GM23338 (cell line): ENCODE results near the gene CEP250. TPM values are rescaled to one million over a fixed set of nuclear protein-coding genes. Genes with fewer than 3 reads are reported as not detected.

Experiments
- ATAC-seq: fragments of 200-7000 bp; cut with Tn5 transposase; 3 replicates; pipeline ENCODE4 v1.9.1; 2020
- DNase-seq: peaks from one replicate; pipeline ENCODE4 v3.0.0-alpha.2; 2015; ENCODE audit warnings: low spot score
- H2AFZ ChIP-seq: fragments of 200-600 bp; sonication (generic); 2 replicates; pipeline ENCODE4 v1.8.0; 2016; ENCODE audit warnings: antibody characterized with exemption, mild to moderate bottlenecking, moderate library complexity
- H3F3A ChIP-seq: fragments of 200-600 bp; sonication (generic); replicated peaks from 2 replicates; pipeline ENCODE4 v1.8.0; 2017; ENCODE audit warnings: antibody characterized with exemption, mixed run types, low read depth
- H3K27ac ChIP-seq: fragments of 200-600 bp; sonication (generic); 2 replicates; pipeline ENCODE4 v1.6.1; 2016; ENCODE audit warnings: low read depth
- H3K27me3 ChIP-seq: fragments of 200-600 bp; sonication (generic); 2 replicates; pipeline ENCODE4 v1.8.0; 2016; ENCODE audit warnings: mild to moderate bottlenecking, mixed run types, moderate library complexity; ENCODE audit not compliant: insufficient read depth
- H3K36me3 ChIP-seq: fragments of 200-600 bp; sonication (generic); 2 replicates; pipeline ENCODE4 v1.8.0; 2016; ENCODE audit warnings: mild to moderate bottlenecking; ENCODE audit not compliant: insufficient read depth
- H3K4me1 ChIP-seq: fragments of 200-600 bp; sonication (generic); 2 replicates; pipeline ENCODE4 v1.8.0; 2016; ENCODE audit warnings: mild to moderate bottlenecking, moderate library complexity; ENCODE audit not compliant: insufficient read depth
- H3K4me2 ChIP-seq: fragments of 200-600 bp; sonication (generic); 2 replicates; pipeline ENCODE4 v1.7.1; 2017; ENCODE audit warnings: mixed run types
- H3K4me3 ChIP-seq: fragments of 200-600 bp; sonication (generic); 2 replicates; pipeline ENCODE4 v1.6.1; 2016; ENCODE audit warnings: mixed run types
- H3K79me2 ChIP-seq: fragments of 200-600 bp; sonication (generic); replicated peaks from 2 replicates; pipeline ENCODE4 v1.8.0; 2017; ENCODE audit warnings: mild to moderate bottlenecking; ENCODE audit not compliant: insufficient read depth
- H3K9me2 ChIP-seq: fragments of 200-600 bp; sonication (generic); 2 replicates; pipeline ENCODE4 v1.8.0; 2017; ENCODE audit not compliant: insufficient read depth
- H4K20me1 ChIP-seq: fragments of 200-600 bp; sonication (generic); replicated peaks from 2 replicates; pipeline ENCODE4 v1.8.0; 2017; ENCODE audit warnings: mild to moderate bottlenecking; ENCODE audit not compliant: insufficient read depth
- H3K27ac Mint-ChIP-seq: 2 replicates; pipeline ENCODE4 v1.8.0; 2020; ENCODE audit warnings: inconsistent platforms, mild to moderate bottlenecking, moderate library complexity, mixed read lengths
- H3K27me3 Mint-ChIP-seq: 3 replicates; pipeline ENCODE4 v1.8.0; 2022; ENCODE audit warnings: low read depth, mild to moderate bottlenecking, moderate library complexity, mixed read lengths, inconsistent platforms; ENCODE audit not compliant: insufficient read depth, poor library complexity
- H3K36me3 Mint-ChIP-seq: 3 replicates; pipeline ENCODE4 v1.8.0; 2021; ENCODE audit warnings: low read depth, mild to moderate bottlenecking, inconsistent platforms, moderate library complexity, mixed read lengths
- H3K4me1 Mint-ChIP-seq: 3 replicates; pipeline ENCODE4 v1.8.0; 2020; ENCODE audit warnings: mild to moderate bottlenecking, inconsistent platforms, mixed read lengths
- H3K4me3 Mint-ChIP-seq: 3 replicates; pipeline ENCODE4 v1.8.0; 2021; ENCODE audit warnings: moderate library complexity, mild to moderate bottlenecking, inconsistent platforms, mixed read lengths
- H3K9me3 Mint-ChIP-seq: 3 replicates; pipeline ENCODE4 v1.8.0; 2020; ENCODE audit warnings: moderate library complexity, mild to moderate bottlenecking, inconsistent platforms, mixed read lengths
- EZH2 ChIP-seq: fragments of 200-600 bp; sonication (generic); IDR thresholded peaks from one replicate; pipeline ENCODE4 v1.8.0; 2017; ENCODE audit warnings: antibody characterized with exemption, mild to moderate bottlenecking, low read depth; ENCODE audit not compliant: unreplicated experiment
- POLR2AphosphoS5 ChIP-seq: IDR thresholded peaks from 2 replicates; pipeline ENCODE4 v1.6.1; 2016; ENCODE audit warnings: antibody characterized with exemption, low read depth
- STAT1 ChIP-seq: IDR thresholded peaks from one replicate; pipeline ENCODE4 v1.6.1; 2016; ENCODE audit warnings: antibody characterized with exemption; ENCODE audit not compliant: unreplicated experiment
- microRNA counts: library from miRNA; unstranded; fragments of <30 nt; microRNA quantifications from one replicate; lab custom pipeline; 2017
- microRNA-seq: library from miRNA; unstranded; fragments of <30 nt; microRNA quantifications from one replicate; pipeline ENCODE4, GENCODE V29; 2017
- polyA plus RNA-seq: library from polyadenylated mRNA; unstranded; fragments of >200 nt; fragmentation: Nextera tagmentation; extraction: Ambion mirVana; gene quantifications from 2 replicates; pipeline ENCODE4 v1.2.1, GENCODE V29; 2016
- small RNA-seq: library from RNA; depleted of rRNA; stranded (forward); fragments of <200 nt; gene quantifications from one replicate; pipeline ENCODE3, GENCODE V24; 2014; ENCODE audit warnings: low replicate concordance
- total RNA-seq: library from RNA; depleted of rRNA; stranded (reverse); fragments of >200 nt; shearing (Covaris generic); gene quantifications from 2 replicates; pipeline ENCODE4 v1.2.3, GENCODE V29; 2014; rRNA removed
- TF ChIP-seq, protein P1 (sequence below), 2 experiments: fragments of 200-600 bp in 1 of 2; sonication (generic) in 1 of 2; conservative IDR thresholded peaks; 2 replicates each; pipeline versions ENCODE4 v1.5.1 to v1.6.1; 2016 to 2017; ENCODE audit warnings: antibody characterized with exemption in 2 of 2, low read depth in 2 of 2, mild to moderate bottlenecking in 2 of 2, moderate library complexity in 1 of 2
- TF ChIP-seq, protein P2 (sequence below): fragments of 250-450 bp; sonication (Bioruptor Pico); IDR thresholded peaks from 2 replicates; pipeline ENCODE4 v1.5.0; 2020; ENCODE audit warnings: mild to moderate bottlenecking, moderate library complexity
- TF ChIP-seq, protein P3 (sequence below): IDR thresholded peaks from 2 replicates; pipeline ENCODE4 v1.6.1; 2016; ENCODE audit warnings: antibody characterized with exemption

Gene CEP250
- total and polyA plus RNA-seq, 2 experiments from 2014 or later, result 28.0 to 29.1 TPM

DNA sequence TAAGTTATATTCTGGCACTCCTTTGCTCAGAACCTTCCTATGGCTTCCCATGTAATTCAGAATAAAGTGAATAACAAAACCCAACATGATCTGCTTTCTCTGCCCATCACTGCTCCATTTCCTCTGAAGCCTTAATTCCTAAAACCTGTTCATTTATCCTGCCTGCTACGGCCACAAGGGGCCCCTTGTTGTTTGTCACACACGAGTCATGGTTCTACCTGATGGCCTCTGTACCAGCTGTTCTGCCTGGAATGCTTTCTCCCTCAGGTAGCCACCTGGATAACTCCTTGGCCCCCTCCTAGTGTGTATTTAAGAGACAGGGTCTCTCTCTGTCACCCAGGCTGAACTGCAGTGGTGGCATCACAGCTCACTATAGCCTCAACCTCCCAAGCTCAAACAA is 113.2 kb downstream of the CEP250 start:
- Histone ChIP-seq H3F3A (no peaks in the 10 kb centered on the region), H3K36me3 (no peaks in the 10 kb centered on the region), H3K4me3 (no peak overlapping the region), H3K4me2 (no peak overlapping the region), H3K4me1 (no peaks in the 10 kb centered on the region), H3K79me2 (no peaks in the 10 kb centered on the region), H3K27ac (no peak overlapping the region), H3K27me3 (no peaks in the 10 kb centered on the region), H4K20me1 (no peaks in the 10 kb centered on the region), H2AFZ (no peak overlapping the region), H3K9me2 (no peaks in the 10 kb centered on the region)
- Mint-ChIP-seq H3K27me3 (peaks cover 4% of the 10 kb centered on the region), H3K36me3 (peaks cover 5% of the 10 kb centered on the region; the same call in 2 of the 3 replicates), H3K27ac (no peak overlapping the region), H3K4me1 (no peaks in the 10 kb centered on the region; the same call in 2 of the 3 replicates), H3K9me3 (peaks cover 6% of the 10 kb centered on the region), H3K4me3 (no peak overlapping the region)
- TF ChIP-seq, protein P1, sequence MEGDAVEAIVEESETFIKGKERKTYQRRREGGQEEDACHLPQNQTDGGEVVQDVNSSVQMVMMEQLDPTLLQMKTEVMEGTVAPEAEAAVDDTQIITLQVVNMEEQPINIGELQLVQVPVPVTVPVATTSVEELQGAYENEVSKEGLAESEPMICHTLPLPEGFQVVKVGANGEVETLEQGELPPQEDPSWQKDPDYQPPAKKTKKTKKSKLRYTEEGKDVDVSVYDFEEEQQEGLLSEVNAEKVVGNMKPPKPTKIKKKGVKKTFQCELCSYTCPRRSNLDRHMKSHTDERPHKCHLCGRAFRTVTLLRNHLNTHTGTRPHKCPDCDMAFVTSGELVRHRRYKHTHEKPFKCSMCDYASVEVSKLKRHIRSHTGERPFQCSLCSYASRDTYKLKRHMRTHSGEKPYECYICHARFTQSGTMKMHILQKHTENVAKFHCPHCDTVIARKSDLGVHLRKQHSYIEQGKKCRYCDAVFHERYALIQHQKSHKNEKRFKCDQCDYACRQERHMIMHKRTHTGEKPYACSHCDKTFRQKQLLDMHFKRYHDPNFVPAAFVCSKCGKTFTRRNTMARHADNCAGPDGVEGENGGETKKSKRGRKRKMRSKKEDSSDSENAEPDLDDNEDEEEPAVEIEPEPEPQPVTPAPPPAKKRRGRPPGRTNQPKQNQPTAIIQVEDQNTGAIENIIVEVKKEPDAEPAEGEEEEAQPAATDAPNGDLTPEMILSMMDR (conservative IDR thresholded peaks at IDR 0.05; ENCODE audit: low read depth in 2 of 2), result peak; percentile 54 to 68
- TF ChIP-seq STAT1 (no peak), POLR2AphosphoS5 (no peak), EZH2 (no peak)
- TF ChIP-seq, protein P2, sequence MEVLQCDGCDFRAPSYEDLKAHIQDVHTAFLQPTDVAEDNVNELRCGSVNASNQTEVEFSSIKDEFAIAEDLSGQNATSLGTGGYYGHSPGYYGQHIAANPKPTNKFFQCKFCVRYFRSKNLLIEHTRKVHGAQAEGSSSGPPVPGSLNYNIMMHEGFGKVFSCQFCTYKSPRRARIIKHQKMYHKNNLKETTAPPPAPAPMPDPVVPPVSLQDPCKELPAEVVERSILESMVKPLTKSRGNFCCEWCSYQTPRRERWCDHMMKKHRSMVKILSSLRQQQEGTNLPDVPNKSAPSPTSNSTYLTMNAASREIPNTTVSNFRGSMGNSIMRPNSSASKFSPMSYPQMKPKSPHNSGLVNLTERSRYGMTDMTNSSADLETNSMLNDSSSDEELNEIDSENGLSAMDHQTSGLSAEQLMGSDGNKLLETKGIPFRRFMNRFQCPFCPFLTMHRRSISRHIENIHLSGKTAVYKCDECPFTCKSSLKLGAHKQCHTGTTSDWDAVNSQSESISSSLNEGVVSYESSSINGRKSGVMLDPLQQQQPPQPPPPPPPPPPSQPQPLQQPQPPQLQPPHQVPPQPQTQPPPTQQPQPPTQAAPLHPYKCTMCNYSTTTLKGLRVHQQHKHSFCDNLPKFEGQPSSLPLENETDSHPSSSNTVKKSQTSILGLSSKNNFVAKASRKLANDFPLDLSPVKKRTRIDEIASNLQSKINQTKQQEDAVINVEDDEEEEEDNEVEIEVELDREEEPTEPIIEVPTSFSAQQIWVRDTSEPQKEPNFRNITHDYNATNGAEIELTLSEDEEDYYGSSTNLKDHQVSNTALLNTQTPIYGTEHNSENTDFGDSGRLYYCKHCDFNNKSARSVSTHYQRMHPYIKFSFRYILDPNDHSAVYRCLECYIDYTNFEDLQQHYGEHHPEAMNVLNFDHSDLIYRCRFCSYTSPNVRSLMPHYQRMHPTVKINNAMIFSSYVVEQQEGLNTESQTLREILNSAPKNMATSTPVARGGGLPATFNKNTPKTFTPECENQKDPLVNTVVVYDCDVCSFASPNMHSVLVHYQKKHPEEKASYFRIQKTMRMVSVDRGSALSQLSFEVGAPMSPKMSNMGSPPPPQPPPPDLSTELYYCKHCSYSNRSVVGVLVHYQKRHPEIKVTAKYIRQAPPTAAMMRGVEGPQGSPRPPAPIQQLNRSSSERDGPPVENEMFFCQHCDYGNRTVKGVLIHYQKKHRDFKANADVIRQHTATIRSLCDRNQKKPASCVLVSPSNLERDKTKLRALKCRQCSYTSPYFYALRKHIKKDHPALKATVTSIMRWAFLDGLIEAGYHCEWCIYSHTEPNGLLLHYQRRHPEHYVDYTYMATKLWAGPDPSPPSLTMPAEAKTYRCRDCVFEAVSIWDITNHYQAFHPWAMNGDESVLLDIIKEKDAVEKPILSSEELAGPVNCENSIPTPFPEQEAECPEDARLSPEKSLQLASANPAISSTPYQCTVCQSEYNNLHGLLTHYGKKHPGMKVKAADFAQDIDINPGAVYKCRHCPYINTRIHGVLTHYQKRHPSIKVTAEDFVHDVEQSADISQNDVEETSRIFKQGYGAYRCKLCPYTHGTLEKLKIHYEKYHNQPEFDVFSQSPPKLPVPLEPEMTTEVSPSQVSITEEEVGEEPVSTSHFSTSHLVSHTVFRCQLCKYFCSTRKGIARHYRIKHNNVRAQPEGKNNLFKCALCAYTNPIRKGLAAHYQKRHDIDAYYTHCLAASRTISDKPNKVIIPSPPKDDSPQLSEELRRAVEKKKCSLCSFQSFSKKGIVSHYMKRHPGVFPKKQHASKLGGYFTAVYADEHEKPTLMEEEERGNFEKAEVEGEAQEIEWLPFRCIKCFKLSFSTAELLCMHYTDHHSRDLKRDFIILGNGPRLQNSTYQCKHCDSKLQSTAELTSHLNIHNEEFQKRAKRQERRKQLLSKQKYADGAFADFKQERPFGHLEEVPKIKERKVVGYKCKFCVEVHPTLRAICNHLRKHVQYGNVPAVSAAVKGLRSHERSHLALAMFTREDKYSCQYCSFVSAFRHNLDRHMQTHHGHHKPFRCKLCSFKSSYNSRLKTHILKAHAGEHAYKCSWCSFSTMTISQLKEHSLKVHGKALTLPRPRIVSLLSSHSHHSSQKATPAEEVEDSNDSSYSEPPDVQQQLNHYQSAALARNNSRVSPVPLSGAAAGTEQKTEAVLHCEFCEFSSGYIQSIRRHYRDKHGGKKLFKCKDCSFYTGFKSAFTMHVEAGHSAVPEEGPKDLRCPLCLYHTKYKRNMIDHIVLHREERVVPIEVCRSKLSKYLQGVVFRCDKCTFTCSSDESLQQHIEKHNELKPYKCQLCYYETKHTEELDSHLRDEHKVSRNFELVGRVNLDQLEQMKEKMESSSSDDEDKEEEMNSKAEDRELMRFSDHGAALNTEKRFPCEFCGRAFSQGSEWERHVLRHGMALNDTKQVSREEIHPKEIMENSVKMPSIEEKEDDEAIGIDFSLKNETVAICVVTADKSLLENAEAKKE, result no peak
- TF ChIP-seq, protein P3, sequence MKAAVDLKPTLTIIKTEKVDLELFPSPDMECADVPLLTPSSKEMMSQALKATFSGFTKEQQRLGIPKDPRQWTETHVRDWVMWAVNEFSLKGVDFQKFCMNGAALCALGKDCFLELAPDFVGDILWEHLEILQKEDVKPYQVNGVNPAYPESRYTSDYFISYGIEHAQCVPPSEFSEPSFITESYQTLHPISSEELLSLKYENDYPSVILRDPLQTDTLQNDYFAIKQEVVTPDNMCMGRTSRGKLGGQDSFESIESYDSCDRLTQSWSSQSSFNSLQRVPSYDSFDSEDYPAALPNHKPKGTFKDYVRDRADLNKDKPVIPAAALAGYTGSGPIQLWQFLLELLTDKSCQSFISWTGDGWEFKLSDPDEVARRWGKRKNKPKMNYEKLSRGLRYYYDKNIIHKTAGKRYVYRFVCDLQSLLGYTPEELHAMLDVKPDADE, result no peak
- DNase-seq (peak; percentile 84), ATAC-seq (peak; percentile 99)

MicroRNAs encoded within 50 kb of the gene (microRNA counts, 767-probe panel; counts per million panel counts)
- microRNA hsa-miR-1289 (lab: Ali Mortazavi, UCI), result not detected

Small RNA genes lying within 50 kb of the gene (microRNA-seq; reads per million reads assigned to microRNA genes)
- not detected for gene MIR1289-1

Small RNA genes lying within 50 kb of the gene (small RNA-seq; reads per million reads assigned to genes)
- 0.10 reads per million for gene MIR1289-1

Other genes starting within 250 kb of the CEP250 start
- gene MMP24, start 228.9 kb upstream of the CEP250 start, total RNA-seq, result 24.5 and 27.3 TPM in 2 replicates
- gene MMP24, start 228.9 kb upstream of the CEP250 start, polyA plus RNA-seq, result 1.8 and 2.0 TPM in 2 replicates
- 10.5 and 14.6 TPM in 2 replicates for gene MMP24OS, start 177.5 kb upstream of the CEP250 start, total RNA-seq
- 25.4 and 31.6 TPM in 2 replicates for gene MMP24OS, start 177.5 kb upstream of the CEP250 start, polyA plus RNA-seq
- gene EIF6, start 170.8 kb upstream of the CEP250 start, total RNA-seq, result 149 and 152 TPM in 2 replicates
- 215 and 220 TPM in 2 replicates for gene EIF6, start 170.8 kb upstream of the CEP250 start, polyA plus RNA-seq
- gene FAM83C, start 163.2 kb upstream of the CEP250 start, total RNA-seq, result 0.10 TPM in 1 of 2 replicates, not detected in the other
- not detected in 2 replicates for gene FAM83C, start 163.2 kb upstream of the CEP250 start, polyA plus RNA-seq
- gene UQCC1, start 43.6 kb upstream of the CEP250 start, total RNA-seq, result 46.9 and 67.8 TPM in 2 replicates
- 25.0 and 25.1 TPM in 2 replicates for gene UQCC1, start 43.6 kb upstream of the CEP250 start, polyA plus RNA-seq
- gene GDF5, start 17.4 kb upstream of the CEP250 start, total RNA-seq, result 0.50 TPM in 1 of 2 replicates, not detected in the other
- not detected in 2 replicates for gene GDF5, start 17.4 kb upstream of the CEP250 start, polyA plus RNA-seq
- not detected in 2 replicates for gene C20orf173, start 74.1 kb downstream of the CEP250 start, total RNA-seq
- gene C20orf173, start 74.1 kb downstream of the CEP250 start, polyA plus RNA-seq, result not detected in 2 replicates
- gene ERGIC3, start 86.5 kb downstream of the CEP250 start, total RNA-seq, result 121 and 147 TPM in 2 replicates
- gene ERGIC3, start 86.5 kb downstream of the CEP250 start, polyA plus RNA-seq, result 139 and 155 TPM in 2 replicates
- 0.39 and 2.7 TPM in 2 replicates for gene SPAG4, start 160.2 kb downstream of the CEP250 start, total RNA-seq
- gene SPAG4, start 160.2 kb downstream of the CEP250 start, polyA plus RNA-seq, result 2.9 and 3.8 TPM in 2 replicates
- 158 and 189 TPM in 2 replicates for gene CPNE1, start 209.3 kb downstream of the CEP250 start, total RNA-seq
- gene CPNE1, start 209.3 kb downstream of the CEP250 start, polyA plus RNA-seq, result 196 and 221 TPM in 2 replicates
- gene RBM12, start 209.3 kb downstream of the CEP250 start, total RNA-seq, result 81.3 and 82.2 TPM in 2 replicates
- 21.0 and 22.3 TPM in 2 replicates for gene RBM12, start 209.3 kb downstream of the CEP250 start, polyA plus RNA-seq
- gene NFS1, start 243.8 kb downstream of the CEP250 start, total RNA-seq, result 35.7 and 45.9 TPM in 2 replicates
- gene NFS1, start 243.8 kb downstream of the CEP250 start, polyA plus RNA-seq, result 19.7 and 22.8 TPM in 2 replicates
- 127 and 152 TPM in 2 replicates for gene ROMO1, start 243.8 kb downstream of the CEP250 start, total RNA-seq
- 881 and 947 TPM in 2 replicates for gene ROMO1, start 243.8 kb downstream of the CEP250 start, polyA plus RNA-seq